ENCODE results near the gene PRX. TPM values are rescaled to one million over a fixed set of nuclear protein-coding genes. Genes with fewer than 3 reads are reported as not detected.
A peak's percentile ranks its signal among the peaks of the same experiment; 100 is the strongest.

The PRX gene
- total and polyA plus RNA-seq, 2 of the 13 experiments (the other 11 are each of a cell fraction or from before 2014, with no cell fraction given) = 0.66 TPM

- TF ChIP-seq CEBPG (CRISPR knock-in tag; IDR thresholded peaks at IDR 0.05) (0 out of 2 replicates have a peak, but pooled peaks have one; percentile 11), ZNF780A (CRISPR knock-in tag; IDR thresholded peaks at IDR 0.05) (no peak), ZNF296 (CRISPR knock-in tag; conservative IDR thresholded peaks at IDR 0.05) (no peak), ZNF3 (CRISPR knock-in tag; IDR thresholded peaks at IDR 0.05) (peak; percentile 93), ZNF775 (CRISPR knock-in tag; IDR thresholded peaks at IDR 0.05; ENCODE audit: borderline replicate concordance) (no peak), ZNF274 (CRISPR knock-in tag; IDR thresholded peaks at IDR 0.05) (no peak)
- TF ChIP-seq, protein P1, sequence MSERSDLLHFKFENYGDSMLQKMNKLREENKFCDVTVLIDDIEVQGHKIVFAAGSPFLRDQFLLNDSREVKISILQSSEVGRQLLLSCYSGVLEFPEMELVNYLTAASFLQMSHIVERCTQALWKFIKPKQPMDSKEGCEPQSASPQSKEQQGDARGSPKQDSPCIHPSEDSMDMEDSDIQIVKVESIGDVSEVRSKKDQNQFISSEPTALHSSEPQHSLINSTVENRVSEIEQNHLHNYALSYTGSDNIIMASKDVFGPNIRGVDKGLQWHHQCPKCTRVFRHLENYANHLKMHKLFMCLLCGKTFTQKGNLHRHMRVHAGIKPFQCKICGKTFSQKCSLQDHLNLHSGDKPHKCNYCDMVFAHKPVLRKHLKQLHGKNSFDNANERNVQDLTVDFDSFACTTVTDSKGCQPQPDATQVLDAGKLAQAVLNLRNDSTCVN (CRISPR knock-in tag; IDR thresholded peaks at IDR 0.05; ENCODE audit: borderline replicate concordance) = no peak
Observed at GRCh38 chr19:40414542-40415535, 1.7 kb upstream of the PRX start (continued).

DNA sequence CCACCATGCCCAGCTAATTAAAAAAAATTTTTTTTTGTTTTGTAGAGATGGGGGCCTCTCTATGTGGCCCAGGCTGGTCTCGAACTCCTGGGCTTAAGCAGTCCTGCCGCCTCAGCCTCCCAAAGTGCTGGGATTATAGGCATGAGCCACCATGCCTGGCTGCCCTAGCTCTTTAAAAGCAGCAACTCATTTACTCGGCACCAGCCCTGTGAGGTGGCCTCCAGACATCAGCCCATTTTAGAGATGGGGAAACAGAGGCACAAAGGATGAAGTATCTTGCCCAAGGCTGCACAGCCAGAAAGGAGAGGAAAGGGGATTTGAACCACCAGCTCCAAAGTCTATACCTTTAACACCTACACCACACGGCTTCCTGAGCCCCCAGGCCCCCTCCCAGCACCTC lies 312 bp downstream of the PRX start:
- no peak for ATAC-seq
- no TSS peak for BruUV-seq (replicated peaks)
- DNase-seq (ENCODE audit: low spot score) = no peak
- H3K36me3 ChIP-seq (replicated peaks in 1 of 2; ENCODE audit: control insufficient read depth in 1 of 2, insufficient read depth in 2 of 2, low read length in 2 of 2) = no peaks in the 10 kb centered on the region
- no peak for TF ChIP-seq MAZ (IDR thresholded peaks at IDR 0.05; ENCODE audit: borderline replicate concordance, low read depth, low read length)
- TF ChIP-seq MAZ (CRISPR knock-in tag; IDR thresholded peaks at IDR 0.05; ENCODE audit: low read depth) = no peak
- TF ChIP-seq, protein P2, sequence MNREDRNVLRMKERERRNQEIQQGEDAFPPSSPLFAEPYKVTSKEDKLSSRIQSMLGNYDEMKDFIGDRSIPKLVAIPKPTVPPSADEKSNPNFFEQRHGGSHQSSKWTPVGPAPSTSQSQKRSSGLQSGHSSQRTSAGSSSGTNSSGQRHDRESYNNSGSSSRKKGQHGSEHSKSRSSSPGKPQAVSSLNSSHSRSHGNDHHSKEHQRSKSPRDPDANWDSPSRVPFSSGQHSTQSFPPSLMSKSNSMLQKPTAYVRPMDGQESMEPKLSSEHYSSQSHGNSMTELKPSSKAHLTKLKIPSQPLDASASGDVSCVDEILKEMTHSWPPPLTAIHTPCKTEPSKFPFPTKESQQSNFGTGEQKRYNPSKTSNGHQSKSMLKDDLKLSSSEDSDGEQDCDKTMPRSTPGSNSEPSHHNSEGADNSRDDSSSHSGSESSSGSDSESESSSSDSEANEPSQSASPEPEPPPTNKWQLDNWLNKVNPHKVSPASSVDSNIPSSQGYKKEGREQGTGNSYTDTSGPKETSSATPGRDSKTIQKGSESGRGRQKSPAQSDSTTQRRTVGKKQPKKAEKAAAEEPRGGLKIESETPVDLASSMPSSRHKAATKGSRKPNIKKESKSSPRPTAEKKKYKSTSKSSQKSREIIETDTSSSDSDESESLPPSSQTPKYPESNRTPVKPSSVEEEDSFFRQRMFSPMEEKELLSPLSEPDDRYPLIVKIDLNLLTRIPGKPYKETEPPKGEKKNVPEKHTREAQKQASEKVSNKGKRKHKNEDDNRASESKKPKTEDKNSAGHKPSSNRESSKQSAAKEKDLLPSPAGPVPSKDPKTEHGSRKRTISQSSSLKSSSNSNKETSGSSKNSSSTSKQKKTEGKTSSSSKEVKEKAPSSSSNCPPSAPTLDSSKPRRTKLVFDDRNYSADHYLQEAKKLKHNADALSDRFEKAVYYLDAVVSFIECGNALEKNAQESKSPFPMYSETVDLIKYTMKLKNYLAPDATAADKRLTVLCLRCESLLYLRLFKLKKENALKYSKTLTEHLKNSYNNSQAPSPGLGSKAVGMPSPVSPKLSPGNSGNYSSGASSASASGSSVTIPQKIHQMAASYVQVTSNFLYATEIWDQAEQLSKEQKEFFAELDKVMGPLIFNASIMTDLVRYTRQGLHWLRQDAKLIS (CRISPR knock-in tag; IDR thresholded peaks at IDR 0.05) = no peak
- TF ChIP-seq KLF16 (CRISPR knock-in tag; IDR thresholded peaks at IDR 0.05) = no peak
- peak; percentile 88 for TF ChIP-seq ZNF629 (CRISPR knock-in tag; conservative IDR thresholded peaks at IDR 0.05)
- peak; percentile 17; the same call in 1 of the 2 replicates for TF ChIP-seq ZMYM3 (CRISPR knock-in tag; IDR thresholded peaks at IDR 0.05)
- no peak overlapping the region for H3K4me3 ChIP-seq (replicated peaks in 1 of 3; ENCODE audit: insufficient read depth in 1 of 3, low read depth in 2 of 3, low read length in 3 of 3)
- H3K27ac ChIP-seq (ENCODE audit: extremely low read length, insufficient read depth, low read length) = no peak overlapping the region
- ChIA-PET POLR2A (interaction anchor here (1.2 to 3.6 kb wide), 3 partner anchors 8 to 30 kb away, joined by 3 to 14 read pairs (median 4); no protein-coding TSS in a partner anchor), CTCF (ENCODE audit: low intra/inter-chr PET ratio, low total read pairs) (no interaction called here)
- H3K27me3 ChIP-seq (ENCODE audit: control insufficient read depth in 1 of 2, insufficient read depth in 2 of 2, low read length in 2 of 2) = peaks cover 2 to 27% of the 10 kb centered on the region in 2 experiments; a peak in 3 of 5 replicates
- H4K20me1 ChIP-seq (ENCODE audit: insufficient read depth, low read length) = no peaks in the 10 kb centered on the region
- intact Hi-C loops (cut with micrococcal nuclease; ENCODE audit: unreplicated experiment) = no loop called here
- no peaks in the 10 kb centered on the region for H3K9me3 ChIP-seq (ENCODE audit: low read length)
- no peak overlapping the region for H3K4me2 ChIP-seq (ENCODE audit: low read depth, low read length)
- in situ Hi-C loops (cut with HindIII; ENCODE audit: extremely low pct_ligation_motif_present, low pct_unique_long_range_greater_than_20kb) = no loop called here
- no peak overlapping the region for H2AFZ ChIP-seq (ENCODE audit: low read length)
- peaks cover 59% of the 10 kb centered on the region for H3K4me1 ChIP-seq (ENCODE audit: insufficient read depth, low read length)
- H3K9ac ChIP-seq (ENCODE audit: insufficient read depth, low read depth, low read length) = no peak overlapping the region
- H3K79me2 ChIP-seq (ENCODE audit: insufficient read depth, low read length) = no peaks in the 10 kb centered on the region
- no peak for FAIRE-seq
- WGBS (ENCODE audit: low lambda C conversion rate) = 52% methylated on average over 3 of the region's 4 CpGs

Measured in HepG2 (cell line).